Activated T-helper 2 cell treated with anti-CD3 and anti-CD28 coated beads, Interferon-gamma antibody, Interleukin-2, Interleukin-4, amounts not matched to agents 10 μg/mL and 5 μg/mL and 100 μg/mL, durations not matched to agents 14 hours and 24 hours and 36 hours (primary cell): ENCODE measurements around the gene POR. TPM values are rescaled to one million over a fixed set of nuclear protein-coding genes. Genes with fewer than 3 reads are reported as not detected.
"Not testable (repeated sequence)": the region's sequence is repeated elsewhere in the genome, so short reads cannot be mapped to it uniquely, and the experiment has no call there.

Experiments used
- DNase-seq: peaks from one replicate; pipeline ENCODE4 v3.0.0; 2021; ENCODE audit warnings: low spot score
- H3K27ac Mint-ChIP-seq: one replicate; pipeline ENCODE4 v1.8.0; 2021; ENCODE audit warnings: mixed read lengths
- H3K27me3 Mint-ChIP-seq: one replicate; pipeline ENCODE4 v1.8.0; 2021; ENCODE audit warnings: low read depth, mixed read lengths
- H3K36me3 Mint-ChIP-seq: one replicate; pipeline ENCODE4 v1.8.0; 2021; ENCODE audit warnings: low read depth, mixed read lengths
- H3K4me1 Mint-ChIP-seq: one replicate; pipeline ENCODE4 v1.8.0; 2021; ENCODE audit warnings: low read depth, mixed read lengths
- H3K4me3 Mint-ChIP-seq: one replicate; pipeline ENCODE4 v1.8.0; 2021; ENCODE audit warnings: low read depth, mild to moderate bottlenecking, moderate library complexity, mixed read lengths
- H3K9me3 Mint-ChIP-seq: one replicate; pipeline ENCODE4 v1.8.0; 2021; ENCODE audit warnings: mixed read lengths
- intact Hi-C: fragments of 100-400 bp; cut with micrococcal nuclease; formaldehyde crosslinking; loops from one replicate; pipeline ENCODE4 v1.15.1; 2023
- total RNA-seq: library from RNA; stranded (reverse); gene quantifications from 2 replicates; pipeline ENCODE4 v1.2.3, GENCODE V29; 2022

Gene POR
- 105 and 106 TPM in 2 replicates for total RNA-seq

DNA sequence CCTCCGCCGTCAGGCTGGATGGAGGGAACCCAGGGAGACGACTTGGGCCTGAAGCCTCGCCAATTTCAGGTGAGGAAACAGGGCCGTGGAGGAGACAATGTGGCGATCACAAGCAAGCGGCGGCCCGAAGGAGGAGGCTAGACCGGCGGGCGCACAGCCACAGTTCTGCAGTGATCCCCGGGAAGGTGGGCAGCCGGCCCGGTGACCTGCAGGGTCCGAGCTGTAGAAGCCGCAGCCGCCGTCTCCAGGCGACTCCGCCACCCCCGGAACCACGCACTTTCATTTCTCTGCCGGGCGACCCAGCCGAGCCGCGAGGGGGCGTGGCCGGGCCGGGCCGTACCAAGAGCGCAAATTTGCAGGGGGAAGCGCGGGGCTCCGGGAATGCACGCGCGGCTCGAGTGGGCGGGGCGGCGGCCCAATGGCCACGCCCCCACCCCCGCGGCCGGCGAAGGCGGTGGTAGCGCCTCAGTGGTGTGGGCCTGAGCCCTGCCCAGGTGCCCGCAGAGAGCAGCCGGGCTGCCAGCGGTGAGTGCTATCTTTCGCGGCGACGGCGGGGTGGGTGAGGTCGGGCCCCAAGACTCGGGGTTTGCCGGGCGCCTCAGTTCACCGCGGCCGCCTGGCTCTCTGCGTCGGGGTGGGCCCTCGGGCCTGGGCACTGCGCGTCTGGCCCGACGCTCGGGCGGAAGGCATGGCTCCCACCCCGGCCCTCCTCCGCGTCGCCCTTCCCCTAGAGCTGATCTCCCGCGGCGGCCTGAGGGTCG lies at the start of gene POR:
Gene POR (plus strand): TSS at position 501 of the 761 bp plus-strand sequence. CDS start 38,847 bp downstream, outside the sequence.
- peak within 1 kb of the TSS; percentile 87 for H3K4me3 Mint-ChIP-seq
- intact Hi-C loops, result loop anchor here (1.0 to 5.0 kb wide), 4 partner anchors 35 to 178 kb away; partner anchors contain the start of gene HIP1
- H3K36me3 Mint-ChIP-seq, result no peaks in the 10 kb centered on the region
- H3K27ac Mint-ChIP-seq, result peak within 1 kb of the TSS; percentile 80
- peaks cover 15% of the 10 kb centered on the region for H3K4me1 Mint-ChIP-seq
- peak; percentile 97 for DNase-seq
- no peaks in the 10 kb centered on the region for H3K9me3 Mint-ChIP-seq
- no peaks in the 10 kb centered on the region for H3K27me3 Mint-ChIP-seq

DNA sequence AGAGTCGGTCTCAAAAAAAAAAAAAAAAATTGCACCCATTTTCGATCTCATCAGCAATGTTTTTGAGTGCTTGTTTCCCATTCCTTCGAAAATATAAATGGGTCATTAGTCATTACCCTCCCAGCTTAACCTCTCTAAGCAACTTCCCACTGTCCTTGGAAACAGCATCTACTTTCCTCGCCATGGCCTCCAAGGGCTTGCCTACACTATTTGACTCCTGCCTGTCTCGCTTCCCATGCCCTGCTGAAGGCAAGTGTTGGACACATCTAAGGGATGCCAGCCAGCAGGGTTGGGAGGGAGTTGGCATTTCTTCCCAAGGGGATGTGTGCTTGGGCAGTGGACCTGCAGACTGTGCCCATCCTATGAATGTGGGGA lies 48.9 kb upstream of the POR start:
- no peaks in the 10 kb centered on the region for H3K36me3 Mint-ChIP-seq
- no peak overlapping the region for H3K4me3 Mint-ChIP-seq
- intact Hi-C loops, result loop anchor here (1.0 to 10.0 kb wide), 3 partner anchors 143 to 269 kb away; no protein-coding TSS in a partner anchor
- H3K4me1 Mint-ChIP-seq, result peaks cover 22% of the 10 kb centered on the region
- H3K9me3 Mint-ChIP-seq, result no peaks in the 10 kb centered on the region
- DNase-seq, result no peak
- H3K27me3 Mint-ChIP-seq, result peaks cover 3% of the 10 kb centered on the region
- no peak overlapping the region for H3K27ac Mint-ChIP-seq

DNA sequence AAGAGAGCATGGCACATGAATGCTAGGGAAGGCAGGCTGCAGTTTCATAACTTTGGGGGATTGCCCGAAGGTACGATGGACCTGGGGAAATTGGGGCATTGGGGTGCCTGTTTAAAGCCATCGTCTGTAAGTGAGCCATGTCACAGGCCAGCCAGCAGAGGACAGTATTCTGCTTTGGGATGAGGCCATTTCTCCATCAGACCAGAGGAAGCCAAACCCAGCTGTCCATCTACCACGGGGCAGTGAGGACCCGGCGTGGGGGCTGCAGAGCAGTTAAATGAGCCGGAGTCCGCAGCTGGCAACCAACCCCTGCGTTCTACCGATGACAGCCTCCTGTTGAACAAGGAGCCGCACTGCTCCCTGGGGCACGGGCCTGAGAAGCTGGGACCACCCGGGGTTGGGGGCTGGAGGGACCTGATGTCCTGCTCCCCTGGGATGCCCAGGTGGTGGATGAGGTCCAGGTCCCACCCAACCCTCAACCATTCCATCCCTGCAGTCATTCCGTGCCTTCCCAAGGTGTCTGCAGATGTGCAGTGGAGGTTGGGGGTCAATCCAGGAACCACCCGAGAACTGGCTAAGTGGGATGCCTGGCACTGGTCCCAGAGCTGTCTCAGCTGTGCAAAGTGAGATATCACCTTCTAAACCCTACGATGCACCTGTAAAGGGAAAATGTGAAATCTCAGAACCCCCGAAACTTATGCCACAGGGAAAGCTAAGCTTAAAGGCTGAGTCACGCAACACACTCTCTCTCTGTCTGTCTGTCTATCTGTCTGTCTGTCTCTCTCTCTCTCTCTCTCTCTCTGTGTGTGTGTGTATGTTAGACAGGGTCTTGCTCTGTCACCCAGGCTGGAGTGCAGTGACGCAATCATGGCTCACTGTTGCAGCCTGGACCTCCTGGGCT lies 48.2 kb upstream of the POR start:
- peaks cover 22% of the 10 kb centered on the region for H3K4me1 Mint-ChIP-seq
- intact Hi-C loops, result loop anchor here (1.0 to 10.0 kb wide), 3 partner anchors 142 to 268 kb away; no protein-coding TSS in a partner anchor
- peaks cover 3% of the 10 kb centered on the region for H3K27me3 Mint-ChIP-seq
- no peak overlapping the region for H3K4me3 Mint-ChIP-seq
- no peaks in the 10 kb centered on the region for H3K9me3 Mint-ChIP-seq
- peak; percentile 33 for DNase-seq
- H3K36me3 Mint-ChIP-seq, result no peaks in the 10 kb centered on the region
- H3K27ac Mint-ChIP-seq, result no peak overlapping the region

DNA sequence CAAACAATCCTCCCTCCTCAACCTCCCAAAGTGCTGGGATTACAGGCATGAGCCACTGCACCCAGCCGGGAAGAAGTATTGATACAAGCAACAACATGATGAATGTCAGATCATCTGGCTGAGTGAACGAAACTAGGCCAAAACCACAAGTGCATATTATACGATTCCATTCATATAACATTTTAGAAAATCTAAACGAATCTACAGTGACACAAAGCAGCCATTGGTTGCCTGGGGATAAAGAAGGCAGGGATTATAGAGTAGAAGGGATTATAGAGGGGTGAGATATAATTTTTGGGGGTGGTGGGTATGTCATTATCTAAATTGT lies 47.6 kb upstream of the POR start:
- Mint-ChIP-seq H3K4me1 (peaks cover 25% of the 10 kb centered on the region), H3K4me3 (no peak overlapping the region), H3K9me3 (no peaks in the 10 kb centered on the region), H3K27me3 (peaks cover 3% of the 10 kb centered on the region), H3K27ac (no peak overlapping the region), H3K36me3 (no peaks in the 10 kb centered on the region)
- intact Hi-C loops, result loop anchor here (2.0 to 10.0 kb wide), 2 partner anchors 141 to 267 kb away; no protein-coding TSS in a partner anchor
- no peak for DNase-seq

DNA sequence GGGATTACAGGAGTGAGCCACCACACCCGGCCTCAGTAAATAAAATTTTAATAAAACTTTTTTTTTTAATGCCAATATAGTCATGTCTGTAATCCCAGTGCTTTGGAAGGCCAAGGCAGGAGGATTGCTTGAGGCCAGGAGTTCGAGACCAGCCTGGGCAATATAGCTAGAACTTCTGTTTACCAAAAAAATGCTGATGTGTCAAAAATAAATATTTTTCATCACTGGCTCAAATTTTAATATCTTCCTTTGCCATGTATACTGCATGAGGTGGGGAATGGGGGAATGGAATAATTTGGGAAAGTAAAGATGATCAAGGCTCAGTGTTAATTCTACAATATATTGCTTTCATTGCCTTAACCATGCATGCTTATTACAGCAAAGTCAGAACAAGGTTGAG lies 46.8 kb upstream of the POR start:
- H3K4me1 Mint-ChIP-seq, result peaks cover 28% of the 10 kb centered on the region
- H3K4me3 Mint-ChIP-seq, result no peak overlapping the region
- DNase-seq, result no peak
- H3K27me3 Mint-ChIP-seq, result peaks cover 3% of the 10 kb centered on the region
- intact Hi-C loops, result loop anchor here (10.0 kb wide), 1 partner anchor 267 kb away; no protein-coding TSS in a partner anchor
- no peaks in the 10 kb centered on the region for H3K36me3 Mint-ChIP-seq
- no peak overlapping the region for H3K27ac Mint-ChIP-seq
- H3K9me3 Mint-ChIP-seq, result no peaks in the 10 kb centered on the region

DNA sequence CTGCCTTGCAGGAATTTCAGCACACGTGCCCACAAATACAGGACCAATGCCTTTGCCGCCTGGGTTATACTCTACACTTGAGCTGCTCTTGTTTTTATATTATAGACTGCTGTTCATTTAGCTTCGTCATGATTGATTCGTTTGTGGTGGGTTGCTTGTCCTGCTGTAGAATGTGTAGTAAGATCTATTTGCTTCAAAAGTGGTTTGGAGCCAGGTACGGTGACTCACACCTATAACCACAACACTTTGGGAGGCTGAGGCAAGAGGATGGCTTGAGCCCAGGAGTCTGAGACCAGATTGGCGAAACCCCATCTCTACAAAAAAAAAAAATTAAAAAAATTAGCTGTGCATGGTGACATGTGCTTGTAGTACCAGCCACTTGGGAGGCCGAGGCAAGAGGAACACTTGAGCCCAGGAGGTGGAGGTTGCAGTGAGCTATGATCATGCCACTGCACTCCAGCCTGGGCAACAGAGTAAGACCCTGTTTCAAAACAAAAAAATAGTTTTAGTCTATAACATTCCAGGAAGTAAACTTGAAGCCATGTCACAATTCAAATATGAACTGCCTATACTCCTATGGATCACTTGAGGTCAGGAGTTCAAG lies 45.1 kb upstream of the POR start:
- H3K36me3 Mint-ChIP-seq, result no peaks in the 10 kb centered on the region
- no peak for DNase-seq
- H3K27me3 Mint-ChIP-seq, result peaks cover 3% of the 10 kb centered on the region
- H3K4me3 Mint-ChIP-seq, result no peak overlapping the region
- H3K27ac Mint-ChIP-seq, result no peak overlapping the region
- intact Hi-C loops, result loop anchor here (1.0 to 10.0 kb wide), 3 partner anchors 9 to 265 kb away; partner anchors contain the start of gene RHBDD2
- no peaks in the 10 kb centered on the region for H3K9me3 Mint-ChIP-seq
- peaks cover 28% of the 10 kb centered on the region for H3K4me1 Mint-ChIP-seq

DNA sequence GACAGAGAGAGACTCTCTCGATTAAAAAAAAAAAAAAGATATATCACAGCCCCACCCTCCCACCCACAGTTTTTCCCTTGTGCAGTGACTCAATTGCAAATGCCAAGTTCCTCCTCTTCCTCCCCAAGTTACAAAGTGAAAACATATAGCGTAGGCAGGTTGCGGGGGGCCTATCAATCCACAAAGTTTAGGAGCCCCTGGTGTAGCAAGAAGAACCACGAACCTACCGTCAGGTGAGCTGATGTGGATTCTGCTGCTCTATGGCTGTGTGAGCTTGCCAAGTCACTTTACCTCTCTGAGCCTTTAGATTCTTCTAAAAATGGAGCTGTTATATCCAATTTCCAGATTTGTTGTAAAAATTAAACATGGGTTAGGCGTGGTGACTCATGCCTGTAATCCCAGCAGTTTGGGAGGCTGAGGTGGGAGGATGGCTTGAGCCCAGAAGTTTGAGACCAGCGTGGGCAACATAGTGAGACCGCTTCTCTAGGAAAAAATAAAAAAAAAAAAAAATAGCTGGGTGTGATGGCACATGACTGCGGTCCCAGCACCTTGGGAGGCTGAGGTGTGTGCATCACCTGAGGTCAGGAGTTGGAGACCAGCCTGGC lies 44.3 kb upstream of the POR start:
- H3K27me3 Mint-ChIP-seq, result peaks cover 3% of the 10 kb centered on the region
- H3K4me1 Mint-ChIP-seq, result peaks cover 28% of the 10 kb centered on the region
- no peaks in the 10 kb centered on the region for H3K36me3 Mint-ChIP-seq
- no peaks in the 10 kb centered on the region for H3K9me3 Mint-ChIP-seq
- peak overlapping the region; percentile 64 for H3K4me3 Mint-ChIP-seq
- DNase-seq, result no peak
- H3K27ac Mint-ChIP-seq, result peak overlapping the region; percentile 88
- intact Hi-C loops, result loop anchor here (1.0 kb wide), 2 partner anchors 9 to 139 kb away; partner anchors contain the start of gene RHBDD2

DNA sequence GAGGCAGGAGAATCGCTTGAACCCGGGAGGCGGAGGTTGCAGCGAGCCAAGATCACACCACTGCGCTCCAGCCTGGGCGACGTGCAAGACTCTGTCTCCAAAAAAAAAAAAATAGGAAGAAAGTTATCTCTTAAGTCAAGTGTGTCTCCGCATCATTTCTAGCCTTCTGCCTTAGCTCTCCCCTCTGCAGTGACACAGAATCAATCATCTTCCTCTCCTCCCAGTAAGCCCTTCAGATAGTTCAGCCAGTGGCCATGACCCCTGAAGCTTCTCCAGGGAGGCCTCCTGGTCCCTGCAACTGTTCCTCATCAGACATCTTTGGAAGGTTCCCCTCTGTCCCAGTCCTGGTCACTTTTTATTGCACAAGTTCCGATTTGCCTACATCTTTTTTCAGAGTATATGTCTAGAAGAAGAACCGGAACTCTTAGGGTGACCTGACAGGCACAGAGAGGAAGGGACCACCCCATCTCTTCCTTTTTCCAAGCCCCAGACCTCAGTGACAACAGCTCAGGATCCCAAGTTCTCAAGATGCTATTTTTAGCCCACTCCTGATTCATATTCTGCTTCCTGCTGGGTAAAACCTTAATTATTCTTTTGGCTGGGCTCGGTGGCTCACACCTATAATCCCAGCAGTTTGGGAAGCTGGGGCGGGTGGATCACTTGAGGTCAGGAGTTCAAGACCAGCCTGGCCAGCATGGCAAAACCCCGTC lies 42.7 kb upstream of the POR start:
- no peaks in the 10 kb centered on the region for H3K27me3 Mint-ChIP-seq
- no peak for DNase-seq
- no peak overlapping the region for H3K27ac Mint-ChIP-seq
- H3K4me3 Mint-ChIP-seq, result no peak overlapping the region
- intact Hi-C loops, result no loop called here
- H3K4me1 Mint-ChIP-seq, result peaks cover 24% of the 10 kb centered on the region
- H3K9me3 Mint-ChIP-seq, result no peaks in the 10 kb centered on the region
- H3K36me3 Mint-ChIP-seq, result no peaks in the 10 kb centered on the region

DNA sequence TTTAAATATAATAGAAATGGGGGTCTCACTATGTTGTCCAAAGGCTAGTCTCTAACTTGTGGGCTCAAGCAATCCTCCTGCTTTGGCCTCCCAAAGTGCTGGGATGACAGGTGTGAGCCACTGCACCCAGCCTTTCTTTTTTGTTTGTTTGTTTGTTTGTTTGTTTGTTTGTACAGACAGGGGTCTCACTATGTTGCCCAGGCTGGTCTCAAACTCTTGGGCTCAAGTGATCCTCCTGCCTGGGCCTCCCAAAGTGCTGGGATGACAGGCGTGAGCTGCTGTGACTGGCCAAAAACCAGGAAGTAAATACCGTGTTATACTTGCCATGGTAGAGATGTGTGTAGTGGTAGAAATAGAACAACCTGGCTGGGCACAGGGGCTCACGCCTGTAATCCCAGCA lies 40.8 kb upstream of the POR start:
- DNase-seq, H3K27me3 Mint-ChIP-seq, H3K27ac Mint-ChIP-seq, intact Hi-C loops, H3K4me3 Mint-ChIP-seq, H3K9me3 Mint-ChIP-seq, H3K36me3 Mint-ChIP-seq: not testable (repeated sequence)
- H3K4me1 Mint-ChIP-seq, result peaks cover 27% of the 10 kb centered on the region

DNA sequence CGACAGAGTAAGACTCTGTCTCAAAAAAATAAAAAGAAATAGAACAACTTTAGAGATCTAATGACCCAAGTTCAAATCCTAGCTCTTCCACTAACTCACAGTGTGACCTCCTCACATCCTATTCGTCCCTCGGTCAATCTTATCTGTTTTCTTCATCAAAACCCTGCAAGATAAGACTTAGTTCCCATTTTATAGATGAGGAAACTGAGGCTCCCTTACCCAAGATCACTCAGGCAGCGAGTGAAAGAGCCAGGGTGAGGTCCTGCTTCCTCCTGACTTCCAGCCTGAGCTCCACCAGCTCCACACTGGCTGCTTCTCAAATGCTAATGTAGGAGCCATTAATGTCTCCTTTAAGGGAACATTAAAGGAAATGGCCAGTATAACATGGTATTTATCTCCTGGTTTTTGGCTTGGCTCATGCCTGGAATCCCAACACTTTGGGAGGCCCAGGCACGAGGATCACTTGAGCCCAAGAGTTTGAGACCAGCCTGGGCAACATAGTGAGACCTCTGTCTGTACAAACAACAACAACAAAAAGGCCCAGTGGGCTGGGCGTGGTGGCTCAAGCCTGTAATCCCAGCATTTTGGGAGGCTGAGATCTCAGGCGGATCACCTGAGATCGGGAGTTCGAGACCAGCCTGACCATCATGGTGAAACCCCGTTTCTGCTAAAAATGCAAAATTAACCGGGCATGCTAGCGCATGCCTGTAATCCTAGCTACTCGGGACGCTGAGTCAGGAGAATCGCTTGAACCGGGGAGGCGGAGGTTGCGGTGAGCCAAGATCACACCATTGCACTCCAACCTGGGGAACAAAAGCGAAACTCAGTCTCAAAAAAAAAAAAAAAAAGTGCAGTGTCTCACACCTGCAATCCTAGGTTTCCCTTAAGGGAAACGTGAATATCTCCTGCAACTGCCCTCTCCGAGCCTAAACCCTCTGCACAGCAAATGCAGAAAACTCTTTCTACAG lies 39.6 kb upstream of the POR start:
- DNase-seq, result no peak
- Mint-ChIP-seq H3K9me3 (no peaks in the 10 kb centered on the region), H3K36me3 (peaks cover 13% of the 10 kb centered on the region), H3K27ac (no peak overlapping the region), H3K4me3 (no peak overlapping the region), H3K27me3 (no peaks in the 10 kb centered on the region), H3K4me1 (peaks cover 28% of the 10 kb centered on the region)
- intact Hi-C loops, result loop anchor here (5.0 kb wide), 1 partner anchor 33 kb away; no protein-coding TSS in a partner anchor
